GM21447 (cell line): ENCODE results near the gene MXD3.

Experiments
- ATAC-seq: cut with Tn5 transposase; IDR thresholded peaks from one replicate; pipeline ENCODE4 v1.9.1; 2021; ENCODE audit not compliant: unreplicated experiment

MXD3 gene

GRCh38 chr5:177304392-177305119, 7.1 kb downstream of the MXD3 start:
- no peak for ATAC-seq

GRCh38 chr5:177303925-177304391, 7.7 kb downstream of the MXD3 start:
- ATAC-seq = no peak

GRCh38 chr5:177303121-177303924, 8.4 kb downstream of the MXD3 start, which contains the start of the genes PRELID1 and RAB24:
PRELID1 (plus strand) TSS chr5:177303799; CDS start chr5:177303986, 187 bp downstream.
RAB24 (minus strand) TSS chr5:177303719; CDS start chr5:177303288, 431 bp downstream.
- ATAC-seq = peak; percentile 47

- ATAC-seq = no peak
Measured at GRCh38 chr5:177302354-177303110, 9.2 kb downstream of the MXD3 start.

- ATAC-seq = no peak
Measured at GRCh38 chr5:177301503-177302165, 10.1 kb downstream of the MXD3 start.

GRCh38 chr5:177300951-177301350, 10.7 kb downstream of the MXD3 start:
- ATAC-seq = no peak

GRCh38 chr5:177300236-177300880, 11.3 kb downstream of the MXD3 start:
- ATAC-seq = peak; percentile 47

- no peak for ATAC-seq
Measured at GRCh38 chr5:177299697-177300096, 12.0 kb downstream of the MXD3 start.

GRCh38 chr5:177297922-177298321, 13.8 kb downstream of the MXD3 start:
- no peak for ATAC-seq

- no peak for ATAC-seq
Measured at GRCh38 chr5:177296581-177296980, 15.1 kb downstream of the MXD3 start.

- ATAC-seq = no peak
Measured at GRCh38 chr5:177295924-177296323, 15.8 kb downstream of the MXD3 start.

GRCh38 chr5:177294632-177295031, 17.1 kb downstream of the MXD3 start:
- ATAC-seq = no peak

GRCh38 chr5:177293819-177294581, 17.7 kb downstream of the MXD3 start:
- no peak for ATAC-seq

- ATAC-seq = no peak
Measured at GRCh38 chr5:177291735-177292134, 20.0 kb downstream of the MXD3 start.

GRCh38 chr5:177290816-177291596, 20.7 kb downstream of the MXD3 start:
- ATAC-seq = peak; percentile 76

GRCh38 chr5:177288191-177288590, 23.5 kb downstream of the MXD3 start:
- no peak for ATAC-seq

GRCh38 chr5:177276886-177277285, 34.8 kb downstream of the MXD3 start:
- no peak for ATAC-seq

- ATAC-seq = no peak
Measured at GRCh38 chr5:177275883-177276282, 35.8 kb downstream of the MXD3 start.

GRCh38 chr5:177271113-177271512, 40.6 kb downstream of the MXD3 start:
- no peak for ATAC-seq
